ENCODE data around the gene SVEP1. TPM values are rescaled to one million over a fixed set of nuclear protein-coding genes. Genes with fewer than 3 reads are reported as not detected.

Gene SVEP1
- 0.45 and 0.46 TPM in 2 replicates for total RNA-seq (2021)
- percentile 23 among the genes with signal in this experiment for Bru-seq, nascent RNA
- BruChase-seq, experiment 1, labeled RNA remaining after a 2-hour chase = percentile 21 among the genes with signal in this experiment
- BruChase-seq, experiment 2, labeled RNA remaining after a 6-hour chase = percentile 17 among the genes with signal in this experiment
- long read RNA-seq, partial matches to known transcripts = 2 of 3 reads
- long read RNA-seq, other reads (novel, unspliced or antisense) = 1 of 3 reads

DNA sequence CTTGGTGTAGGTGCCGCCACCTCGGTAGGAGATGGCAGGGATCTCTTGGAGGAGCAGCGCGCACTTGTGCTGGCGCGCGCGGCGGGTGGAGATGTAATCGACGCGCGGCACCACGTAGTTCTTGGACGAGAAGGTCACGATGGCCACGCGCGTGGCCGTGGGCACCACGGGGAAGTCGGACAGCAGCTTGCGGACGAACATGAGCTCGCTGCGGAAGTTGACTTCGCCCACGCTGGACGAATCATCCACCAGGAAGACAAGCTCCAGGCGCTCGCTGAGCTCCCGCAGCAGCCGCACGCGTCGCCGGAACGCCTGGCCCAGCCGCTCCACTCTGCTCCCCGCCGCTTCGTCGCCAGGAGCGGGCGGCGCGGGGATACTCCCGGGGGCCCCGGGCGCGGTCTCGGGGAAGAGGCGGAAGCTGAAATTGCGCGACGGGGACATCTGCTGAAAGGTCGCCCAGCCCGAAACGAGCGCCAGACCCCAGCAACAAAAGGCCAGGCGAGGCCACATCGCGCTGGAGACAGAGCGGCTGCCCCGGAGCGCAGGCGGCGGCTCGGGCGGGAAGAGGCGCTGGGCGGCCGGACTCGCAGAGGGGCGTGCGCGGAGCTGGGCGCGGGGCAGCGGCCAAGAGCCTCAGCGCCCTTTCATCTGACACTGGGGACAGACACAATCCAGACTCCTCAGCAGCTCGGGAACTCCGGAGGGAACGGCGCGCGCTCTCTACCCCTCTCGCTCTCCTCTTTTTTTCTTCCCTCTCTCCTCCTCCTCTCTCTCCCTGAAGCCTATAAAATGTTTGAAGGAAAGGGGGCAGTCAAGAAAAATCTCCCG is at the start of gene SVEP1:
TSS of gene SVEP1 (minus strand) at position 708 of the 828 bp plus-strand sequence. CDS start at position 510, 198 bp downstream.
- BruUV-seq (replicated peaks) = no TSS peak
- intact Hi-C loops (cut with micrococcal nuclease; ENCODE audit: unreplicated experiment) = no loop called here
- Histone ChIP-seq H3K36me3 (ENCODE audit: insufficient read depth, low read length, poor library complexity, severe bottlenecking) (no peaks in the 10 kb centered on the region), H3K4me1 (ENCODE audit: insufficient read depth, low read length, poor library complexity, severe bottlenecking) (peaks cover 3% of the 10 kb centered on the region), H3K4me3 (ENCODE audit: low read depth, low read length, poor library complexity, severe bottlenecking) (peak within 1 kb of the TSS; percentile 50), H3K27me3 (replicated peaks; ENCODE audit: insufficient read depth, low read depth, low read length, poor library complexity) (peaks cover 46% of the 10 kb centered on the region), H3K9me3 (ENCODE audit: low read depth, low read length, poor library complexity, severe bottlenecking) (no peaks in the 10 kb centered on the region), H3K27ac (ENCODE audit: low read depth, low read length, poor library complexity, severe bottlenecking) (no peak within 1 kb of the TSS)
- peak; percentile 44 for DNase-seq (ENCODE audit: low spot score)
- ChIA-PET POLR2A (ENCODE audit: low non-redundant PET) (no interaction called here), CTCF (no interaction called here)
- TF ChIP-seq EZH2 (IDR thresholded peaks at IDR 0.05; ENCODE audit: borderline replicate concordance, low read depth, low read length, poor library complexity, severe bottlenecking) = peak; percentile 52
- TF ChIP-seq, protein P1, sequence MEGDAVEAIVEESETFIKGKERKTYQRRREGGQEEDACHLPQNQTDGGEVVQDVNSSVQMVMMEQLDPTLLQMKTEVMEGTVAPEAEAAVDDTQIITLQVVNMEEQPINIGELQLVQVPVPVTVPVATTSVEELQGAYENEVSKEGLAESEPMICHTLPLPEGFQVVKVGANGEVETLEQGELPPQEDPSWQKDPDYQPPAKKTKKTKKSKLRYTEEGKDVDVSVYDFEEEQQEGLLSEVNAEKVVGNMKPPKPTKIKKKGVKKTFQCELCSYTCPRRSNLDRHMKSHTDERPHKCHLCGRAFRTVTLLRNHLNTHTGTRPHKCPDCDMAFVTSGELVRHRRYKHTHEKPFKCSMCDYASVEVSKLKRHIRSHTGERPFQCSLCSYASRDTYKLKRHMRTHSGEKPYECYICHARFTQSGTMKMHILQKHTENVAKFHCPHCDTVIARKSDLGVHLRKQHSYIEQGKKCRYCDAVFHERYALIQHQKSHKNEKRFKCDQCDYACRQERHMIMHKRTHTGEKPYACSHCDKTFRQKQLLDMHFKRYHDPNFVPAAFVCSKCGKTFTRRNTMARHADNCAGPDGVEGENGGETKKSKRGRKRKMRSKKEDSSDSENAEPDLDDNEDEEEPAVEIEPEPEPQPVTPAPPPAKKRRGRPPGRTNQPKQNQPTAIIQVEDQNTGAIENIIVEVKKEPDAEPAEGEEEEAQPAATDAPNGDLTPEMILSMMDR (conservative IDR thresholded peaks at IDR 0.05; ENCODE audit: low read depth, low read length) = no peak

DNA sequence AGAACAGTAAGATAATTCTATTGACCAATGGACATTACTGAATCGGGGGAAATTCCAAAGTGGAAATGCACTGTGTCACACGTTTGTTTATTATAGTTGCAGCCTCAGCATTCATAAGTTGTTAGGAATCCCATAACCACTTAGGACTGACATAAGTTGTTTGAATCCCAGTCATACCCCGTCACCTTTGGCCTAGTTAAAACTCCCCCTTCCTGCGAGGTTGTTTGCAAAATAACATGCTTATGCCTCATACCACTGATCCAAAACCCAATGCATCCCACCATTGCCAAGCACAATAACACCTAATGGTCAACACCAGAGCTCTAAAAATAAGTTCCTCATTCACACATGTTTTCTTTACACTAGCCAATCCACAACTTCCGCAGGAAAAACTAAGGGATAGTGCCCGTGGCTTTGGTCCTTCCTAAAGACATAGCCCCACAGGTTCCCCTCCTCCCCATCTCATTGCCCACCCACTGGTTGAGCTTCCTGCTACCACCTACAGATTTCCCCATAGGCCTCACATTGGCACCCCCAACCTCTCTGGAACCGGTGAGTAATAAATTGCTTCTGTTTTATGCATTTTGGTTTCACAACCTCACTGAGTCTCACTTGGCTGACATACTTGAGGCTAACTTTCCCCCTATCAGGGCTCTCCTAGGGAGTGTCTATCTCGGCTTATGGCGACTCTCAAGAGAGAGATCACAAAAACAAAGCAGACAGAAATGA is 46.7 kb upstream of the SVEP1 start:
- ChIA-PET CTCF (no interaction called here), POLR2A (ENCODE audit: low non-redundant PET) (interaction anchor here (0.6 kb wide), 1 partner anchor 275 kb away, joined by 3 read pairs; no protein-coding TSS in a partner anchor)
- DNase-seq (ENCODE audit: low spot score) = peak; percentile 78
- Histone ChIP-seq H3K36me3 (ENCODE audit: insufficient read depth, low read length, poor library complexity, severe bottlenecking) (no peaks in the 10 kb centered on the region), H3K4me1 (ENCODE audit: insufficient read depth, low read length, poor library complexity, severe bottlenecking) (peaks cover 11% of the 10 kb centered on the region), H3K27me3 (replicated peaks; ENCODE audit: insufficient read depth, low read depth, low read length, poor library complexity) (no peaks in the 10 kb centered on the region), H3K27ac (ENCODE audit: low read depth, low read length, poor library complexity, severe bottlenecking) (no peak overlapping the region), H3K4me3 (ENCODE audit: low read depth, low read length, poor library complexity, severe bottlenecking) (no peak overlapping the region), H3K9me3 (ENCODE audit: low read depth, low read length, poor library complexity, severe bottlenecking) (peaks cover 6% of the 10 kb centered on the region)
- TF ChIP-seq EZH2 (IDR thresholded peaks at IDR 0.05; ENCODE audit: borderline replicate concordance, low read depth, low read length, poor library complexity, severe bottlenecking) = no peak
- TF ChIP-seq, protein P1 (conservative IDR thresholded peaks at IDR 0.05; ENCODE audit: low read depth, low read length) = no peak
- intact Hi-C loops (cut with micrococcal nuclease; ENCODE audit: unreplicated experiment) = no loop called here
- BruUV-seq (replicated peaks) = no TSS peak

DNA sequence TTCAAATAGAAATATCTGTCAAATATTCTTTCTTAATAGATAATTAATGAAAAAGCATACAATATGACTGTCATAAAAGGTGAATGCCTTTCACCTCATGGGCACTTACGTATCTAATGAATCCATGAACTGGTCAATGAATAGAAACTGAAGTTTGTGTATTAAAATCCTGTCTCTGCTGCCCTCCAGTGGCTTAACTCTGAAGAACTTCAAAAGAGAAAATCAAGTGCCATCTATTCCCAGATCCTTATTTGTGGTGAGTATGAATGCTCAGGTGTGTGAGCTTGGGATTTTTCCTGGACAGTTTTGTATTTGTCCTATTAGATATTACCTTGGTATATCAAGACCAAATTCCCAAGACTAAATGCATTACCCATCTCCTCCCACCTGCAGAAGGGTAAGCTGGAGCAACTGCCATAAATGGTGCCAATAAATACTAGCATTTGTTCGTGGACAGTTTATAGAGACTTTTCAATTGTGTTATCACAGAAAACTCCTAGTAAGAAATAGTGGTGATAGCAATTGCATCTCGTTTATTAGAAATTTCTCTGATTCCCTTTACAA is 44.0 kb upstream of the SVEP1 start:
- intact Hi-C loops (cut with micrococcal nuclease; ENCODE audit: unreplicated experiment) = loop anchor here (1.0 to 2.0 kb wide), 3 partner anchors 171 to 441 kb away; no protein-coding TSS in a partner anchor
- Histone ChIP-seq H3K27ac (ENCODE audit: low read depth, low read length, poor library complexity, severe bottlenecking) (no peak overlapping the region), H3K9me3 (ENCODE audit: low read depth, low read length, poor library complexity, severe bottlenecking) (no peaks in the 10 kb centered on the region), H3K4me1 (ENCODE audit: insufficient read depth, low read length, poor library complexity, severe bottlenecking) (peaks cover 11% of the 10 kb centered on the region), H3K27me3 (replicated peaks; ENCODE audit: insufficient read depth, low read depth, low read length, poor library complexity) (no peaks in the 10 kb centered on the region), H3K4me3 (ENCODE audit: low read depth, low read length, poor library complexity, severe bottlenecking) (no peak overlapping the region), H3K36me3 (ENCODE audit: insufficient read depth, low read length, poor library complexity, severe bottlenecking) (no peaks in the 10 kb centered on the region)
- CTCF ChIA-PET = interaction anchor here (0.5 to 1.9 kb wide), 6 partner anchors 20 to 1674 kb away, joined by 3 to 15 read pairs (median 7); no protein-coding TSS in a partner anchor
- DNase-seq (ENCODE audit: low spot score) = peak; percentile 69
- BruUV-seq (replicated peaks) = no TSS peak
- POLR2A ChIA-PET (ENCODE audit: low non-redundant PET) = no interaction called here
- TF ChIP-seq, protein P1 (conservative IDR thresholded peaks at IDR 0.05; ENCODE audit: low read depth, low read length) = peak; percentile 74
- no peak for TF ChIP-seq EZH2 (IDR thresholded peaks at IDR 0.05; ENCODE audit: borderline replicate concordance, low read depth, low read length, poor library complexity, severe bottlenecking)

All from A673 (cell line).